GOT3 (cell line): ENCODE results near the gene TNFSF11.
"Not testable (repeated sequence)": the region's sequence is repeated elsewhere in the genome, so short reads cannot be mapped to it uniquely, and the experiment has no call there.

Experiments
- DNase-seq: peaks from one replicate; lab custom pipeline; 2025; ENCODE audit warnings: mixed read lengths; lab: John Stamatoyannopoulos, UW

Gene TNFSF11, protein sequence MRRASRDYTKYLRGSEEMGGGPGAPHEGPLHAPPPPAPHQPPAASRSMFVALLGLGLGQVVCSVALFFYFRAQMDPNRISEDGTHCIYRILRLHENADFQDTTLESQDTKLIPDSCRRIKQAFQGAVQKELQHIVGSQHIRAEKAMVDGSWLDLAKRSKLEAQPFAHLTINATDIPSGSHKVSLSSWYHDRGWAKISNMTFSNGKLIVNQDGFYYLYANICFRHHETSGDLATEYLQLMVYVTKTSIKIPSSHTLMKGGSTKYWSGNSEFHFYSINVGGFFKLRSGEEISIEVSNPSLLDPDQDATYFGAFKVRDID

DNA sequence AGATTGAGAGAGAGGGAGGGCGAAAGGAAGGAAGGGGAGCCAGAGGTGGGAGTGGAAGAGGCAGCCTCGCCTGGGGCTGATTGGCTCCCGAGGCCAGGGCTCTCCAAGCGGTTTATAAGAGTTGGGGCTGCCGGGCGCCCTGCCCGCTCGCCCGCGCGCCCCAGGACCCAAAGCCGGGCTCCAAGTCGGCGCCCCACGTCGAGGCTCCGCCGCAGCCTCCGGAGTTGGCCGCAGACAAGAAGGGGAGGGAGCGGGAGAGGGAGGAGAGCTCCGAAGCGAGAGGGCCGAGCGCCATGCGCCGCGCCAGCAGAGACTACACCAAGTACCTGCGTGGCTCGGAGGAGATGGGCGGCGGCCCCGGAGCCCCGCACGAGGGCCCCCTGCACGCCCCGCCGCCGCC is at the start of gene TNFSF11:
Gene TNFSF11 (plus strand): TSS at position 142 of the 400 bp plus-strand sequence. CDS start 152 bp downstream, at position 294.
- no peak for DNase-seq

GRCh38 chr13:42524487-42525034 is 49.4 kb upstream of the TNFSF11 start:
- no peak for DNase-seq

DNA sequence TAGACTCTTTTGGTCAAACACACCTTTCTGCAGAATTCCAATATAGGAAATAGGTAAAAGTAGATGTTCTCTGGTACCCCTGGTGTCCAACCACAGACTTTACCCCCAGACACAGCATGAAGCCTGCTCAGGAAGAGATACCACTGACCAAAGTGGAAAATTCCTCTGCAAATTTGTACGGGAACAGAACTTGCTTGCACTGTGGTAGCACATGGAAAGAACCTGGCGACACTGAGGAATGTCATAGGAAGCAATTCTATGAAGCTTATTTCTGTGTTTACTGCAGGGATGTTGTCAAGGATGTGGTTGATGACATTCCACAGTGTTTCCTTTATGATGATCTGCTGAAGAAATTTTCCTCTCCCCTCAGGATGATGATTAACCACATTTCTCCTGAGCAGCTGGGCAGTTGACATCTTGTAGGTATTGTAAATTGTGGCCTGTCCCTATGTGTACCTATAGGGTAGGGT is 48.9 kb upstream of the TNFSF11 start:
- DNase-seq, result no peak

DNA sequence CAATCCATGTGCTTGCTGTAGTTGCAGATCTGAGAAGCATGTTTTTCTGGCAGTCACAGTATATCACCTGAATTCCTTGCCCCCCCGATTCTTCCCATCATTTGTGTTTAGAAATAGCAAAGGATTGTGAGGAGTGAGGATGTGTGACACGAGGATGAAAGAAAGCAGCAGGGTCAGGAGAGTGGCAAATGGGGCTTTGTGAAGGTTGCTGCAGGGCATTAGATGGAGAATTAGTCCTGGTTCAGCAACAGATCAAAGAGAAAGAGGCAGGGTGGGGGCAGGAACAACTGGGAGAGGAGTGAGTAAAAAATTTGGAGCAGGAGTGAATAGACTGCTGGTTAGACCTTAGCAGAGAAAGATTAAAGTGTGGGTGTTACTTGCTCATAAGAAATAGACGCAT is 47.7 kb upstream of the TNFSF11 start:
- no peak for DNase-seq

- no peak for DNase-seq
Observed at GRCh38 chr13:42526804-42527203, 47.1 kb upstream of the TNFSF11 start.

DNA sequence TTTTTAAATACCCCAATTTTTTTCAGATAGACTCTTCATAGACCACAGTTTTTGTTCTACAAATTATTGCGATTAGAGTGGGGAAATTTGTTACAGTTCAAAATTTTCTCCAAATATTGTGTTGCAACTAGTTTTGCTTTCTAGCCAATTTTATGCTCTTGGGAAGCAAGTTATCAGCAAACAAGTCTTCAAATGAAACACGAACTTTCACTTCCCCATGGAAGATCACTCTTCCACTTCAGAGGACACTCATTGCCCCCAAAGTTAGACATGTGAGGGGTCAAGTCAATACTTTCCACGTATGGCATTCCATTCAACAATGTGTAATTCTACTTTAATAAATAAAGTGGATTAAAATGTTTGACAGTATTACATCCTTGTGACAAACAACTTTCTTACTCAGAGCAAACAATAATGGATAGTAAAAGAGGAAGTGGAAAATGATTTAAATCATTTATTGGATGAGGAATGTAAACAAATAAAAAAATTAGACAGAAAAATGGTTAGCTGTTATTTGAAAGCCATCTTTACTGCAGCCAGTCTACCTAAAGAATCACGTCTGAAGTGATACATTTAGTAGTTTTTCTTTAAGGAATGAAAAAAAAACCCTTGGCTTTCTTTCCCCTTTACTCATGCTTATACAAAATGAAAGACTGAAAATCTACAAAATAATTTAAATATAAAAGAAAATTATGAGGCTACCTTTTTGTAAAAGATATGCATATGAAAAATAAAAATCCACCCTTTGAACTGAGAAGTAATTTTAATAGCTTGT is 41.2 kb upstream of the TNFSF11 start:
- DNase-seq, result no peak

- DNase-seq, result no peak
Observed at GRCh38 chr13:42533336-42533591, 40.7 kb upstream of the TNFSF11 start.

- no peak for DNase-seq
Observed at GRCh38 chr13:42534785-42535184, 39.2 kb upstream of the TNFSF11 start.

GRCh38 chr13:42538996-42539395 is 35.0 kb upstream of the TNFSF11 start:
- no peak for DNase-seq

- no peak for DNase-seq
Observed at GRCh38 chr13:42539670-42540069, 34.3 kb upstream of the TNFSF11 start.

DNA sequence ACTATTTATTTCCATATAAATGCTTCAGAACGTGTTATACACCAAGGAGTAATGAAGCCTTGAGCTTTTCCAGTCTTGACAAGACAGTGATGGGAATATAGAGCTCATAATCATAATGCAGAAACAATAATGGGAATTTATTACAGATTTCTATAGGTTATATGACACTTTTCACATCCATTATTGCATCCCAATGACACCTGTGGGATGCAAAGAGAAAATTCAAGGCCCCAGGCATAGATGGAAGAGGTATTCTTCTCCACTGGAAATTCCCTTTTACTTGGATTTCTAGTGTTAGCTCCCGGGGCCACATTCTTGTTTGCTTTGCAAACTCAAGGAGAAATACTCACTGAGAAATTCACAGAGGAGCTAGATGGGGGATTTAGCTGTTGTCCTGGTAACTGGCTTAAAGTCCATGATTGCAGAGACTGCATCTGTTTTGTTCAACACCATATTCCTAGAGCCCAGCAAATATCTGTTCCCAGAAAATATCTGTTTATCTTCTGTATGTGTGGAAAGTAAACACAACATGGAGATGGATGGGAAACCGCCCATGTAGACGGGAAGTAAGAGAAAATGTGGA is 30.6 kb upstream of the TNFSF11 start:
- DNase-seq, result no peak

- DNase-seq, result no peak
Observed at GRCh38 chr13:42544246-42544926, 29.6 kb upstream of the TNFSF11 start.

GRCh38 chr13:42545842-42546241 is 28.1 kb upstream of the TNFSF11 start:
- DNase-seq, result no peak

- DNase-seq, result no peak
Observed at GRCh38 chr13:42547612-42548011, 26.3 kb upstream of the TNFSF11 start.

GRCh38 chr13:42548731-42549551 is 25.0 kb upstream of the TNFSF11 start:
- no peak for DNase-seq

DNA sequence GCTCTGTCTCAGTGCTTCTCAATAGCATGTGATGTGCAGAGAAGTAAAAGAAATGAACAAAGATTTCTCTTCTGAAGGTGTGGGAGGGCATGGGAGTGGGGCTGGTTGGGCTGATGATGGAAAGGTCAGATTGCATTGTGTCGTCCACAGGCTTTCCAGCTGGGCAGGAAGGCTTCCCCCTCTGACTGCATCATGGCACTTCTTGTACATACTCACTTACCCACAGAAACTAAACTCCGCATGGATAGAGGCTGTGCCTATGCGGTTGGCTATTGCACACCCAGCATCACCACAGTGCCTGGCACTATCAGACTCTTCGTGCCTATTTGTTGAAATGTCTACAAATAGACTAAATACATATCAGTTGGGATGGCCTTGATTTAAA is 24.4 kb upstream of the TNFSF11 start:
- DNase-seq, result no peak

GRCh38 chr13:42551611-42552010 is 22.3 kb upstream of the TNFSF11 start:
- no peak for DNase-seq

DNA sequence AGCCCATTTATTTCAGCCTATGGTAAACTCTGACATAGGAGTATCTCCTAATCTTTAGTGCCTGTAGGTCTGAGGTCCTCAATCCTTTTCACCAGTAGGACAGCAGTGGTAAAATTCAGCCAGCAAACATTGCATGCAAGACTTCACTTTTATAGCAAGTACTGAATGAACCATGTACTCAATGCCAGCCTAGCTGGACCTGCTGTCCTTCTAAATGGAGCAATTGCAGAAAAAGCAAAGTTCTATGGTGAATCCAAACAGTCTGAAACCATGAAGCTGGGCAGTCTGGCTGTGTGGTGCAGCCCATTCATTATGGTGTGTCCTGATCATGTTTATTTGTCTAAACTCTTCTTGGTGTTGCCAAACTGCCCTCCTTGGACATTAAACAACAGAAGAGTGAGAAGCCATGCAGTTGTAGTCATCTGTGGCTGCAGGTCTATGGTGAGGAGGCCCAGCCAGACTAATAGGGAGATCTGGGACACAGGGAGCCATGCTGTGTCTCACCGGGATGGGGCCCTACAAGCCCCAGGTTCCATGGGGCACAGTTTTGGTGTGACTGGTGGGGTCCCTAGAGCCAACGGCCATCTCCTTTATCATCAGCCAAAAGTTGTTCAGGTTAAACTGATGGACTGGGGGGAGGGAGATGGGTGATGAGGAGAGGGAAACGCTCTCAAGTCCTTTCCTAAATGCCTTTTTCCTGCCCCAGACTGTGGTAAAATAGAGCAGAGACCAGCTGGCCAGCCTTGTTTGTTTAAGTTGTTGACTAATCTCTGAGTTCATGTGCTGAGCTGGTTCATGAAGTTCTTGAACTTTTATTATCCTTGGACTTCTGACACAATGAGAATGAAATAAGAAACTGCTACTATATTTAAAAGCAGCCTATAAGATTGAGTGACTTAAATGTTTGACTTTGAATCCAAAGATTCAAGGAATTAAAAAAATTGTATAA is 20.6 kb upstream of the TNFSF11 start:
- no peak for DNase-seq

GRCh38 chr13:42559057-42559456 is 14.9 kb upstream of the TNFSF11 start:
- no peak for DNase-seq

DNA sequence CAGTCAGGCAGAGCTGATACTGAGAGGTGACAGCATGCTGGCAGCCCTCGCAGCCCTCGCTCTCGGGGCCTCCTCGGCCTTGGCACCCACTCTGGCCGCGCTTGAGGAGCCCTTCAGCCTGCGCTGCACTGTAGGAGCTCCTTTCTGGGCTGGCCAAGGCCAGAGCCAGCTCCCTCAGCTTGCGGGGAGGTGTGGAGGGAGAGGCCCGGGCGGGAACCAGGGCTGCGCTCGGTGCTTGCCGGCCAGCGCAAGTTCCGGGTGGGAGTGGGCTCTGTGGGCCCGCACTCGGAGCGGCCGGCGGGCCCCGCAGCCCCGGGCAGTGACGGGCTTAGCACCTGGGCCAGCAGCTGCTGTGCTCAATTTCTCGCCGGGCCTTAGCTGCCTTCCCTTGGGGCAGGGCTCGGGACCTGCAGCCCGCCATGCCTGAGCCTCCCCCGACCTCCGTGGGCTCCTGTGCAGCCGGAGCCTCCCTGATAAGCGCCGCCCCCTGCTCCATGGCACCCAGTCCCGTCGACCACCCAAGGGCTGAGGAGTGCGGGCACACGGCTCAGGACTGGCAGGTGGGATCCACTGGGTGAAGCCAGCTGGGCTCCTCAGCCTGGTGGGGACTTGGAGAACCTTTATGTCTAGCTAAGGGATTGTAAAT is 14.3 kb upstream of the TNFSF11 start:
- DNase-seq, result not testable (repeated sequence)
